Panc1 (cell line): Measurements from ENCODE around the gene CDK18. TPM values are rescaled to one million over a fixed set of nuclear protein-coding genes. Genes with fewer than 3 reads are reported as not detected.

ENCODE experiments used
- ATAC-seq: fragments of 200-7000 bp; cut with Tn5 transposase; 2 replicates; pipeline ENCODE4 v1.9.1; 2020; ENCODE audit warnings: mild to moderate bottlenecking, moderate library complexity
- BruUV-seq: library from RNA; stranded (reverse); fragments of 400-500 nt; replicated peaks from 2 replicates; lab custom pipeline; 2021; lab: Mats Ljungman, UMichigan
- CTCF ChIA-PET: fragments of 300-600 bp; sonication (Branson Sonifier 250); formaldehyde crosslinking; loops from one replicate; lab custom pipeline; 2022; ENCODE audit warnings: antibody characterized with exemption; lab: Charles Lee
- POLR2A ChIA-PET: fragments of 300-600 bp; sonication (Branson Sonifier 250); formaldehyde crosslinking; loops from one replicate; lab custom pipeline; 2022; ENCODE audit warnings: antibody characterized with exemption; lab: Charles Lee
- DNase-seq: peaks from one replicate; pipeline ENCODE4 v3.0.0-alpha.2; 2010; ENCODE audit warnings: low read depth, low spot score
- H3K27ac ChIP-seq: 2 replicates; pipeline ENCODE4 v1.5.1; 2011; ENCODE audit warnings: mild to moderate bottlenecking, low read length, inconsistent platforms
- H3K27me3 ChIP-seq: fragments of 200-500 bp; sonication (Bioruptor generic); 2 replicates; pipeline ENCODE4 v1.6.0; 2014; ENCODE audit warnings: low read length, inconsistent platforms; ENCODE audit not compliant: control insufficient read depth, insufficient read depth
- H3K36me3 ChIP-seq: fragments of 200-500 bp; sonication (Bioruptor generic); 2 replicates; pipeline ENCODE4 v1.5.1; 2014; ENCODE audit warnings: inconsistent platforms, mild to moderate bottlenecking, low read length, moderate library complexity; ENCODE audit not compliant: control insufficient read depth, insufficient read depth
- H3K4me1 ChIP-seq: 2 replicates; pipeline ENCODE4 v1.5.1; 2011; ENCODE audit warnings: inconsistent platforms, mild to moderate bottlenecking, low read length, moderate library complexity; ENCODE audit not compliant: control insufficient read depth, insufficient read depth
- H3K4me3 ChIP-seq, 2 experiments: 2 replicates each; pipeline ENCODE4 v1.5.1; 2011 to 2012; ENCODE audit warnings: low read depth in 2 of 2, low read length in 2 of 2, mild to moderate bottlenecking in 2 of 2, inconsistent platforms in 1 of 2, moderate library complexity in 1 of 2
- H3K9me3 ChIP-seq: fragments of 200-500 bp; sonication (Bioruptor generic); 2 replicates; pipeline ENCODE4 v1.5.1; 2014; ENCODE audit warnings: low read depth, mild to moderate bottlenecking, inconsistent platforms, low read length, moderate library complexity; ENCODE audit not compliant: control insufficient read depth, insufficient read depth
- CTCF ChIP-seq: fragments of 450-650 bp; IDR thresholded peaks from 2 replicates; pipeline ENCODE4 v1.5.1; 2017; ENCODE audit warnings: mild to moderate bottlenecking
- POLR2AphosphoS5 ChIP-seq: IDR thresholded peaks from 2 replicates; pipeline ENCODE4 v1.6.1; 2012; ENCODE audit warnings: mild to moderate bottlenecking, low read depth, low read length, moderate library complexity
- REST ChIP-seq, 2 experiments: IDR thresholded peaks; 2 replicates each; pipeline ENCODE4 v1.6.1; 2011 to 2012; ENCODE audit warnings: low read depth in 2 of 2, control low read depth in 1 of 2, low read length in 1 of 2, mild to moderate bottlenecking in 1 of 2, moderate library complexity in 1 of 2; ENCODE audit not compliant: insufficient read depth in 1 of 2
- SIN3A ChIP-seq: IDR thresholded peaks from 2 replicates; pipeline ENCODE4 v1.6.1; 2012; ENCODE audit warnings: low read depth, mild to moderate bottlenecking, low read length, moderate library complexity, borderline replicate concordance; ENCODE audit not compliant: insufficient read depth
- TCF7L2 ChIP-seq: IDR thresholded peaks from 2 replicates; pipeline ENCODE4 v1.6.1; 2011; ENCODE audit warnings: mild to moderate bottlenecking, low read depth, low read length, inconsistent platforms
- in situ Hi-C: cut with HindIII; loops from 2 replicates; pipeline ENCODE4 v1.10.0; 2016; ENCODE audit warnings: low sequenced_read_pairs, low pct_unique_long_range_greater_than_20kb
- intact Hi-C: fragments of 100-400 bp; cut with micrococcal nuclease; formaldehyde crosslinking; loops from one replicate; pipeline ENCODE4 v1.10.0; 2022; ENCODE audit not compliant: unreplicated experiment
- total RNA-seq: library from RNA; stranded (reverse); gene quantifications from one replicate; pipeline ENCODE4 v1.2.1, GENCODE V29; 2021; ENCODE audit not compliant: unreplicated experiment

Gene CDK18
- total RNA-seq, 1 experiment from 2014 or later: 7.0 TPM

GRCh38 chr1:205473966-205474365, 30.5 kb upstream of the CDK18 start:
- no peak overlapping the region for H3K4me3 ChIP-seq
- BruUV-seq: no TSS peak
- peaks cover 23% of the 10 kb centered on the region for H3K4me1 ChIP-seq
- ATAC-seq: no peak
- DNase-seq: no peak
- ChIA-PET CTCF (interaction anchor here (1.5 kb wide), 1 partner anchor 12 kb away, joined by 7 read pairs; no protein-coding TSS in a partner anchor), POLR2A (no interaction called here)
- H3K27ac ChIP-seq: no peak overlapping the region
- H3K36me3 ChIP-seq: no peaks in the 10 kb centered on the region
- 0 out of 2 replicates have a peak, but pooled peaks cover 2% of the 10 kb centered on the region for H3K27me3 ChIP-seq
- H3K9me3 ChIP-seq: peaks cover 5% of the 10 kb centered on the region; the same call in 1 of the 2 replicates
- in situ Hi-C loops (no loop called here), intact Hi-C loops (no loop called here)
- no peak for TF ChIP-seq SIN3A
- TF ChIP-seq REST (IDR thresholded peaks at IDR 0.05; ENCODE audit: insufficient read depth in 1 of 2, low read depth in 2 of 2, low read length in 1 of 2): no peak
- TF ChIP-seq TCF7L2: no peak
- no peak for TF ChIP-seq POLR2AphosphoS5
- TF ChIP-seq CTCF: no peak

- H3K36me3 ChIP-seq: no peaks in the 10 kb centered on the region
- no peaks in the 10 kb centered on the region for H3K27me3 ChIP-seq
- H3K4me1 ChIP-seq: peaks cover 23% of the 10 kb centered on the region
- intact Hi-C loops: no loop called here
- H3K9me3 ChIP-seq: peaks cover 5% of the 10 kb centered on the region; the same call in 1 of the 2 replicates
- in situ Hi-C loops: no loop called here
- CTCF ChIA-PET: interaction anchor here (0.6 kb wide), 2 partner anchors 13 to 94 kb away, joined by 3 to 4 read pairs; no protein-coding TSS in a partner anchor
- ATAC-seq: no peak
- no peak for DNase-seq
- POLR2A ChIA-PET: no interaction called here
- no TSS peak for BruUV-seq
- no peak overlapping the region for H3K27ac ChIP-seq
- no peak overlapping the region for H3K4me3 ChIP-seq
- TF ChIP-seq SIN3A (no peak), TCF7L2 (no peak), REST (IDR thresholded peaks at IDR 0.05; ENCODE audit: insufficient read depth in 1 of 2, low read depth in 2 of 2, low read length in 1 of 2) (no peak), POLR2AphosphoS5 (no peak), CTCF (no peak)
Observed at GRCh38 chr1:205474571-205474970, 29.9 kb upstream of the CDK18 start.
